HL-60 (cell line): ENCODE measurements around the gene CENPE.

Experiments used
- CTCF ChIP-seq: IDR thresholded peaks from one replicate; pipeline ENCODE4 v1.5.1; 2011; ENCODE audit warnings: low read length, control low read depth, inconsistent platforms; ENCODE audit not compliant: insufficient read depth
- POLR2AphosphoS5 ChIP-seq: IDR thresholded peaks from 2 replicates; pipeline ENCODE4 v1.6.1; 2012; ENCODE audit warnings: low read depth
- REST ChIP-seq: IDR thresholded peaks from 2 replicates; pipeline ENCODE4 v1.6.1; 2012; ENCODE audit warnings: low read depth; ENCODE audit not compliant: insufficient replicate concordance

- TF ChIP-seq REST (no peak), CTCF (no peak), POLR2AphosphoS5 (no peak)
Measured at GRCh38 chr4:103150677-103151076, 47.5 kb downstream of the CENPE start.
